ENCODE measurements around the gene PLLP.

DNA sequence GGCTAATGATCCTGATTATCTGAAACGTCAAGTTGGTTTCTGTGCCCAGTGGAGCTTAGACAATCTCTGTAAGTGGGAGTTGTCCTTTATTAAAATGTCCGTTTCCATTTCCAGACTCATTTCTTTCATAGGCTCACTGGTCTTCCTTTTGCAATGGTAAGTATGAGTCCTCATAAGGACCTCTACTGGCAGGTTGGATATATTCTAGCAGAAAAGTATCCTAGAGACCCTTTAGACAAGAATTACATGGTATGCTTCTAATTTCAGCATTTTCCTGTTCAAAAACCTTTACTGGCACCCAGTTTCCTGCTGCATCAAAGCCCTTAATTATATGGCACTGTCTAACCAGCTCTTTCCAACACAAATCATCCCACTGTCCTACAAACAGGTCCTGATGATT is 67.5 kb downstream of the PLLP start:
- TF ChIP-seq TEAD4 (IDR thresholded peaks at IDR 0.05; ENCODE audit: low read length) = no peak
- no peak for TF ChIP-seq TEAD4 (CRISPR knock-in tag; IDR thresholded peaks at IDR 0.05; ENCODE audit: borderline replicate concordance)
- TF ChIP-seq, protein P1, sequence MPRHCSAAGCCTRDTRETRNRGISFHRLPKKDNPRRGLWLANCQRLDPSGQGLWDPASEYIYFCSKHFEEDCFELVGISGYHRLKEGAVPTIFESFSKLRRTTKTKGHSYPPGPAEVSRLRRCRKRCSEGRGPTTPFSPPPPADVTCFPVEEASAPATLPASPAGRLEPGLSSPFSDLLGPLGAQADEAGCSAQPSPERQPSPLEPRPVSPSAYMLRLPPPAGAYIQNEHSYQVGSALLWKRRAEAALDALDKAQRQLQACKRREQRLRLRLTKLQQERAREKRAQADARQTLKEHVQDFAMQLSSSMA (CRISPR knock-in tag; IDR thresholded peaks at IDR 0.05) = no peak
- TF ChIP-seq ZNF263 (CRISPR knock-in tag; IDR thresholded peaks at IDR 0.05; ENCODE audit: borderline replicate concordance) = no peak
- TF ChIP-seq, protein P2, sequence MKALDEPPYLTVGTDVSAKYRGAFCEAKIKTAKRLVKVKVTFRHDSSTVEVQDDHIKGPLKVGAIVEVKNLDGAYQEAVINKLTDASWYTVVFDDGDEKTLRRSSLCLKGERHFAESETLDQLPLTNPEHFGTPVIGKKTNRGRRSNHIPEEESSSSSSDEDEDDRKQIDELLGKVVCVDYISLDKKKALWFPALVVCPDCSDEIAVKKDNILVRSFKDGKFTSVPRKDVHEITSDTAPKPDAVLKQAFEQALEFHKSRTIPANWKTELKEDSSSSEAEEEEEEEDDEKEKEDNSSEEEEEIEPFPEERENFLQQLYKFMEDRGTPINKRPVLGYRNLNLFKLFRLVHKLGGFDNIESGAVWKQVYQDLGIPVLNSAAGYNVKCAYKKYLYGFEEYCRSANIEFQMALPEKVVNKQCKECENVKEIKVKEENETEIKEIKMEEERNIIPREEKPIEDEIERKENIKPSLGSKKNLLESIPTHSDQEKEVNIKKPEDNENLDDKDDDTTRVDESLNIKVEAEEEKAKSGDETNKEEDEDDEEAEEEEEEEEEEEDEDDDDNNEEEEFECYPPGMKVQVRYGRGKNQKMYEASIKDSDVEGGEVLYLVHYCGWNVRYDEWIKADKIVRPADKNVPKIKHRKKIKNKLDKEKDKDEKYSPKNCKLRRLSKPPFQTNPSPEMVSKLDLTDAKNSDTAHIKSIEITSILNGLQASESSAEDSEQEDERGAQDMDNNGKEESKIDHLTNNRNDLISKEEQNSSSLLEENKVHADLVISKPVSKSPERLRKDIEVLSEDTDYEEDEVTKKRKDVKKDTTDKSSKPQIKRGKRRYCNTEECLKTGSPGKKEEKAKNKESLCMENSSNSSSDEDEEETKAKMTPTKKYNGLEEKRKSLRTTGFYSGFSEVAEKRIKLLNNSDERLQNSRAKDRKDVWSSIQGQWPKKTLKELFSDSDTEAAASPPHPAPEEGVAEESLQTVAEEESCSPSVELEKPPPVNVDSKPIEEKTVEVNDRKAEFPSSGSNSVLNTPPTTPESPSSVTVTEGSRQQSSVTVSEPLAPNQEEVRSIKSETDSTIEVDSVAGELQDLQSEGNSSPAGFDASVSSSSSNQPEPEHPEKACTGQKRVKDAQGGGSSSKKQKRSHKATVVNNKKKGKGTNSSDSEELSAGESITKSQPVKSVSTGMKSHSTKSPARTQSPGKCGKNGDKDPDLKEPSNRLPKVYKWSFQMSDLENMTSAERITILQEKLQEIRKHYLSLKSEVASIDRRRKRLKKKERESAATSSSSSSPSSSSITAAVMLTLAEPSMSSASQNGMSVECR (CRISPR knock-in tag; IDR thresholded peaks at IDR 0.05) = no peak
- no peak for TF ChIP-seq NR3C1 (CRISPR knock-in tag; IDR thresholded peaks at IDR 0.05)
- TF ChIP-seq ZNF12 (CRISPR knock-in tag; IDR thresholded peaks at IDR 0.05) = no peak
- no peak for TF ChIP-seq ZFX (CRISPR knock-in tag; IDR thresholded peaks at IDR 0.05)
- TF ChIP-seq, protein P3, sequence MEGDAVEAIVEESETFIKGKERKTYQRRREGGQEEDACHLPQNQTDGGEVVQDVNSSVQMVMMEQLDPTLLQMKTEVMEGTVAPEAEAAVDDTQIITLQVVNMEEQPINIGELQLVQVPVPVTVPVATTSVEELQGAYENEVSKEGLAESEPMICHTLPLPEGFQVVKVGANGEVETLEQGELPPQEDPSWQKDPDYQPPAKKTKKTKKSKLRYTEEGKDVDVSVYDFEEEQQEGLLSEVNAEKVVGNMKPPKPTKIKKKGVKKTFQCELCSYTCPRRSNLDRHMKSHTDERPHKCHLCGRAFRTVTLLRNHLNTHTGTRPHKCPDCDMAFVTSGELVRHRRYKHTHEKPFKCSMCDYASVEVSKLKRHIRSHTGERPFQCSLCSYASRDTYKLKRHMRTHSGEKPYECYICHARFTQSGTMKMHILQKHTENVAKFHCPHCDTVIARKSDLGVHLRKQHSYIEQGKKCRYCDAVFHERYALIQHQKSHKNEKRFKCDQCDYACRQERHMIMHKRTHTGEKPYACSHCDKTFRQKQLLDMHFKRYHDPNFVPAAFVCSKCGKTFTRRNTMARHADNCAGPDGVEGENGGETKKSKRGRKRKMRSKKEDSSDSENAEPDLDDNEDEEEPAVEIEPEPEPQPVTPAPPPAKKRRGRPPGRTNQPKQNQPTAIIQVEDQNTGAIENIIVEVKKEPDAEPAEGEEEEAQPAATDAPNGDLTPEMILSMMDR (IDR thresholded peaks at IDR 0.05 in 2 of 3, conservative IDR thresholded peaks at IDR 0.05 in 1 of 3; ENCODE audit: insufficient read depth in 2 of 3, low read depth in 1 of 3, low read length in 3 of 3) = no peak

Data from K562 (cell line).